Fibroblast of upper back skin (primary cell): ENCODE data around the gene ANXA3.
A peak's percentile ranks its signal among the peaks of the same experiment; 100 is the strongest.
"Not testable (repeated sequence)": the region's sequence is repeated elsewhere in the genome, so short reads cannot be mapped to it uniquely, and the experiment has no call there.

Experiments
- DNase-seq: peaks from one replicate; pipeline ENCODE4 v3.0.0-alpha.2; 2013

Gene ANXA3, protein sequence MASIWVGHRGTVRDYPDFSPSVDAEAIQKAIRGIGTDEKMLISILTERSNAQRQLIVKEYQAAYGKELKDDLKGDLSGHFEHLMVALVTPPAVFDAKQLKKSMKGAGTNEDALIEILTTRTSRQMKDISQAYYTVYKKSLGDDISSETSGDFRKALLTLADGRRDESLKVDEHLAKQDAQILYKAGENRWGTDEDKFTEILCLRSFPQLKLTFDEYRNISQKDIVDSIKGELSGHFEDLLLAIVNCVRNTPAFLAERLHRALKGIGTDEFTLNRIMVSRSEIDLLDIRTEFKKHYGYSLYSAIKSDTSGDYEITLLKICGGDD

GRCh38 chr4:78551420-78552351 is at the start of gene ANXA3:
Gene ANXA3, plus strand, starts transcription at chr4:78551770. Its CDS starts 2,704 bp downstream, at chr4:78554474.
- no peak for DNase-seq

GRCh38 chr4:78506260-78506659 is 45.3 kb upstream of the ANXA3 start:
- not testable (repeated sequence) for DNase-seq

DNA sequence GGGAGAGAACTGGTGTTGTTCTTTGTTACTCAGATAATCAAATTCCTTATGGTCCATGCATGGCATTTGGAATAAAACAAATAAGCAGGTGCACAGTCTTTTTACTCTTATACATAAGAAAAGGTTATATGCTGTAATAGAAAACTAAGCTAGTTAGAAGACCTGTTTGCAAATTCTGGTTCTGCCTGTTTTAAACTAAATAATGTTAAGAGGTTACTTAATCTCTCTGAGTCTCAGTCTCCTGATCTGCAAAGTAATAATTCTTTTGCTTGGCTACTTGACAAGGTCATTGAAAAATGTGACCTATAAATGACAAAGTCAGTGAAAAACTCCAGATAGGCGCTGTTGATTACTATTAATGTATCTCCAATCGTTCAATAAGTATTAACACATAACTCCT is 42.5 kb upstream of the ANXA3 start:
- no peak for DNase-seq

DNA sequence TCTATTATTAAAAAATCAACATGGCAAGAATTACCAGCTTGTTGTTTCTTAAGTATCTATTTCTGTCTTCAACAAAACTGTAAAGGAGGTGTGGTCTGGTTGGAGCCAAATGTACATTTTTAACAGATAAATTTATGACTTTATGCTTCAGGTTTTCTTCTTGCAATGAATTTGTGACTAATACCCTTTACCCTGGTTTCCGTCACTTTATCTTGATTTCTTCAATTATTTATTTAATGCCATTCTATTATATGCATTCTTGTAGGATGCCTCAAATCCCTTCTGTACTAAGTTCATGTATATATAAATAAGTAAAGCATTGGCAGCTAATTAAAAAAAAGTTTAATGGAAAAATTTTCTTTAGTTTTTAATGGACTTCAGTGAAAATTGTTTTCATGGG is 41.5 kb upstream of the ANXA3 start:
- no peak for DNase-seq

GRCh38 chr4:78510681-78511080 is 40.9 kb upstream of the ANXA3 start:
- DNase-seq: no peak

GRCh38 chr4:78512357-78512920 is 39.1 kb upstream of the ANXA3 start:
- no peak for DNase-seq

- no peak for DNase-seq
Measured at GRCh38 chr4:78513411-78513975, 38.1 kb upstream of the ANXA3 start.

DNA sequence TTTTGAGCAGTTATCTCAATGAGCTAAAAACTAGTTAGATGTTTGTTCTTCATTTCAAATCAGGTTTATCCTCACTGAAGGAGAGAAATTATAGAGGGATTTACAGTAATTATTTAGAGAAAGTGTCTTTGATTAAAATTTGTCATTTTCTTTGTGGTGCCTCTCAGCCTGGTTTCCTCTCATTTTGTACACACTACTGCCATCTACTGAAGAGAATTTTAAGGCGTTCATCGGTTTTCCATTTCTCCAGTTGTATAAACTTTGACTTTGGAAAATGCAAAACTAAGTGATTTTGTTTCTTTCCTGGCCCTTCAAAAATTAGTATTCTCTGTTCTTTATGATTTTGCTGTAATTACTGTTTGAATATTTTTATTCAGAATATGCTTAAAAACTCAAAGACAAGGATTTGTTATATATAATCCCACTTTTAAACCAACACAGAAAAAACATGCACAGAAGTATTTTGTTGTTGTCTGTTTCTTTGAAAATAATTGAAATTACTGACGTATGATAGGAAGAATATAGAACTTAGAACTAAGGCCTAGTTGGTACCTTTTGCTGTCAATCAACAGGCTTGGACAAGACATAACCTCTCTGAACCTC is 34.4 kb upstream of the ANXA3 start:
- peak; percentile 47 for DNase-seq

GRCh38 chr4:78518561-78518960 is 33.0 kb upstream of the ANXA3 start:
- no peak for DNase-seq

DNA sequence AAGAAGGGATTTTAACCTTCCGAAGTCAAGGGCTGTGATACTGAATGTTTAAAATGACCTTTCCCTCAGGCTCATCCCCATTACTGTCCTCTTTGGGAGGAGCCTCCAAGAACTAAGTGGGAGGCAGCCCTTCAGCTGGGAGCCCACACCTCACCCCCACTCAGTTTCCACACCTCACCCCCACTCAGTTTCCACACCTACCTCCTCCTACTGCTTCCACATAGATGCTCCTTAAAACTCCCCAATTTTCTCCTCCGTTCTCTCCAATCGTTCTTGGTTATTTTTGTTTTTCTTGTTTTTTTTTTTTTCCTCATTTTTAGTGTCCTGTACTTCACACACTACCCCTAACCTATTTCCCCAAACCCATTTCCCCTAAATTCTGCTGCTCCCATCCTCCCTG is 31.6 kb upstream of the ANXA3 start:
- no peak for DNase-seq

DNA sequence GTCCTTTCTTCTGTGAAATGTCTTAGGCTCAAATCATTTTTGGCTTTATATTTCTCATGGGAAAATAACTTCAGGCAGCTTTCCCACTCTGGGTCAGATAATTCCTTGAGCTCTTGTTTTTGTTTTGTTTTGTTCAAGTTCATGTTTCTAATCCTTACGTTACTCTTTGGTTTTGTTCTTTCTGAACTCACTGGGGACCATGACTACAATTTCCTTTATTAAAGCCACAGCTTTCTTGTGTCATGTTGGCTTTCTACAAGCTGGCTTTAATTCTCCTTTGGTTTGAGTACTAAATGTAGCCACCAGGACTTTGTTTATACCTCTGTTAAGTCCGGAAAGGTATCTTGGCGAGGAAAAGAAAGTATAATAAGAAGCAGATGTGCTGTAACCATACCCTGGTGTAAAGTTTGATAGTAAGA is 30.8 kb upstream of the ANXA3 start:
- DNase-seq: peak; percentile 69

- no peak for DNase-seq
Measured at GRCh38 chr4:78524009-78524408, 27.6 kb upstream of the ANXA3 start.

DNA sequence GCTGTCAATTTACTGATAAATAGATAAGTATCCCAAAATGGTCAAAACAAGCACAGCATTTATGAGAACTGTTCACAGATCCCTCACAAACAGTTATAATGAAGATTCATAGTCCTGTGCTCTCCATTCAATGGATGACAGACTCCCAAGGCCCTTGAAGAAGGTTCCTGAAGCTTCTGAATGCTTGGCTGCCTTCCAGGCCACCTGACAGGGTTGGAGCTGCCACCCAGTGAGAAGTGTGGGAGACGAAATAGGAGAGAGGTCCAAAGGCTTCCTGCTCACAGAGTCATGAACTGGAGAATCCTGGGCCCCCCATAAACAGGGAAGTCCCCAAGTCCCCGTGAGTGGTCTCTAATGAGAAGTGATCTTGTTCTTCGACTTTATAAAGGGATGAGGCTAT is 26.0 kb upstream of the ANXA3 start:
- no peak for DNase-seq

DNA sequence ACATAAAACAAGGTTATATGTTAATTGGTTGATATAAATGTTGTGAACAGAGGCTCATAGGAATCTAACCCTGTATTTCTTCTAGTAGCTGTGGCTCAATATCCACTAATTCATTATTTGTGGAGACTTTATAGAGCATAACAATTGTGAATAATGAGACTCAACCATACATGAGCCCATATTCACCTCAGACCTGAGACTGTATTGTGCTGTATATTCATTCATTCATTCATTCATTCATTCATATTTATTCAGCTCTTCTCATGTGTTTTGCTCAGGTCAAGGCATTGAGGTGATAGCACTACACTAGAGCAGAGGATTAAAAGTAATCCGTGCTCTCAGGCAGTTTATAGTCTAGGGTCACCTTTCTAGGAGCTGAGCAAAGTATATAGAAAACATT is 24.5 kb upstream of the ANXA3 start:
- no peak for DNase-seq

GRCh38 chr4:78527555-78527954 is 24.0 kb upstream of the ANXA3 start:
- no peak for DNase-seq

GRCh38 chr4:78528327-78528726 is 23.2 kb upstream of the ANXA3 start:
- DNase-seq: peak; percentile 59

GRCh38 chr4:78529569-78530209 is 21.9 kb upstream of the ANXA3 start:
- peak; percentile 41 for DNase-seq

GRCh38 chr4:78532046-78532445 is 19.5 kb upstream of the ANXA3 start:
- DNase-seq: no peak

GRCh38 chr4:78533854-78534253 is 17.7 kb upstream of the ANXA3 start:
- no peak for DNase-seq

DNA sequence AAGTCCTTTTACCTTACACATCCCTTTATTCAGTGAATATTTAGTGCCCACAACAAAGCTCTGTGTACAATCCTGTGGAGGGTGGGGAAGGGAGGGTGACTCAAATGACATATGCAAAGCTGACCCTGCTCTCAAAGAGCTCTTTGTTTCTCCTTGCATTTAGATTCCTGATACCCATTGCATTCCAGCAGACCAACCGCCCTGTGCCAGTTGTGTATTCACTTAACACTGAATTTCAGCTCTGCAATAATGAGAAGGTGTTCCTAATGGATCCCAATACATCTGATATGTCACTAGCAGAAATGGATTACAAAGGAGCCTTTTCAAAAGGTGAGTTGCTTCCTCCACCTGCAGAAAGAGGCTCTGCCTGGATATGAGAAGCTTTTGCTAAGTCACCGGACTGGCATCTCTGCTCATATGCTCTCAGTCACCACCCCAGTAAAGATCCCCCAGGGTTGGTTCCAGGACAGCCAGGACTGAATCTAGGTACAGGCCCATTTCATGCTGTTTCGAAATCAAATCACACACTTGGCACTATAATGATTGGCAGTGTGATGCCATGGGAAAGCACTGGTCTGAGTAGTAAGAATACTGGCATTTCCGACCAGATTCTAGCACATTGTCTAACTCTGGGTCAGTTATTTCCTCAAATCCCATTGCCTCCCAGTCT is 17.1 kb upstream of the ANXA3 start:
- DNase-seq: no peak

- no peak for DNase-seq
Measured at GRCh38 chr4:78542373-78542772, 9.2 kb upstream of the ANXA3 start.
